Tibial nerve (tissue), 3 donors: ENCODE data around the gene RCSD1.

ENCODE experiments used
- CTCF ChIP-seq, 5 experiments: fragments of 200-600 bp in 3 of 5; fragments of 450-650 bp in 2 of 5; sonication (generic) in 3 of 5; IDR thresholded peaks; one replicate each; pipeline ENCODE4 v1.5.1; 2016 to 2019; ENCODE audit warnings: antibody characterized with exemption in 5 of 5, mild to moderate bottlenecking in 3 of 5, moderate library complexity in 2 of 5
- POLR2A ChIP-seq, 2 donors: fragments of 450-650 bp; IDR thresholded peaks; one replicate each; pipeline ENCODE4 v1.6.1; 2017; ENCODE audit warnings: antibody characterized with exemption in 2 of 2, mild to moderate bottlenecking in 2 of 2, moderate library complexity in 2 of 2

DNA sequence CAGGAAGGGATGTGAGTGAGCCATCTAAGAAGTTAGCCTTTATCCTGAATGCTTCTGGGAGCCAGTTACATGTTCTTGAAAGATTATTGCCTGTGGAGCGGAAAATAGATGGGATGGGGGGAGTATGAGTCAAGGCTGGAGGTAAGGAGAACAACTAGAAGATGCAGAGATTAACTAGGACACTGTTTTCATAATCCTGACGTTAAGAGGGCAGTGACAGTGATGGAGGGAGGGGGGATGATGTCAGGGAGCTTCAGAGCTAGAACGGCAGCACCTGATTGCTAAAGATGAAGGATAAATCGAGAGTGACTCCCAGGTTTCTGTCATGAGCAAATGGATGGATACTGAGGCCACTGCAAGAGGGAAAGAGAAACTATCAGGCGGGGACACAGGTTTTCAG is 10.0 kb upstream of the RCSD1 start:
- TF ChIP-seq CTCF (IDR thresholded peaks at IDR 0.05), result no peak
- TF ChIP-seq POLR2A (IDR thresholded peaks at IDR 0.05), result no peak
